Progenitor cell of endocrine pancreas (in vitro differentiated cells): ENCODE results near the gene VPS45. TPM values are rescaled to one million over a fixed set of nuclear protein-coding genes. Genes with fewer than 3 reads are reported as not detected.

ENCODE experiments used
- DNase-seq: peaks from one replicate; pipeline ENCODE4 v3.0.0; 2021; ENCODE audit warnings: low spot score; ENCODE audit not compliant: unreplicated experiment
- H3K27ac Mint-ChIP-seq: 2 replicates; pipeline ENCODE4 v1.8.0; 2021; ENCODE audit warnings: mild to moderate bottlenecking, moderate library complexity, mixed read lengths
- H3K27me3 Mint-ChIP-seq: 2 replicates; pipeline ENCODE4 v1.8.0; 2021; ENCODE audit warnings: mixed read lengths
- H3K36me3 Mint-ChIP-seq: 2 replicates; pipeline ENCODE4 v1.8.0; 2022; ENCODE audit warnings: mixed read lengths; ENCODE audit not compliant: insufficient read depth
- H3K4me1 Mint-ChIP-seq: 2 replicates; pipeline ENCODE4 v1.8.0; 2021; ENCODE audit warnings: low read depth, mixed read lengths
- H3K4me3 Mint-ChIP-seq: 2 replicates; pipeline ENCODE4 v1.8.0; 2021; ENCODE audit warnings: low read depth, mild to moderate bottlenecking, moderate library complexity, mixed read lengths
- H3K9me3 Mint-ChIP-seq: 2 replicates; pipeline ENCODE4 v1.8.0; 2021; ENCODE audit warnings: low read depth, mixed read lengths
- total RNA-seq: library from RNA; stranded (reverse); gene quantifications from 2 replicates; pipeline ENCODE4 v1.2.1, GENCODE V29; 2021
- TF ChIP-seq, protein P1 (sequence below): fragments of 200-600 bp; sonication (generic); IDR thresholded peaks from one replicate; pipeline ENCODE4 v1.5.0; 2021; ENCODE audit warnings: antibody characterized with exemption, mild to moderate bottlenecking; ENCODE audit not compliant: unreplicated experiment

The VPS45 gene
- total RNA-seq, 1 donor from 2014 or later = 53.0 TPM

DNA sequence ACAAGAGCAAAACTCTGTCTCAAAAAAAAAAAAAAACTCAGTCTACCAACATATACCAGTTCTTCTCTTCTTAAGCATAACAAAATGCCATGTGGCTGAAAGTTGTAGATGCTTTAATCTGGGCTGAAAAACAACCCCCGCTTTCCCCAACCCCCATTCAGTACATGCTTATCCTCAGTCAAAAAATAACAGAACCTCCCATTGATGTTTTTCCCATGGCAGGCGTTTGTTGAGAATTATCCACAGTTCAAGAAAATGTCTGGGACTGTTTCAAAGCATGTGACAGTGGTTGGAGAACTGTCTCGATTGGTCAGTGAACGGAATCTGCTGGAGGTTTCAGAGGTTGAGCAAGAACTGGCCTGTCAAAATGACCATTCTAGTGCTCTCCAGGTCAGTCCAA is 14.9 kb downstream of the VPS45 start:
- no peaks in the 10 kb centered on the region for H3K9me3 Mint-ChIP-seq
- no peak overlapping the region for H3K27ac Mint-ChIP-seq
- no peak for DNase-seq
- no peak overlapping the region for H3K4me3 Mint-ChIP-seq
- H3K36me3 Mint-ChIP-seq = peaks cover 18% of the 10 kb centered on the region
- TF ChIP-seq, protein P1, sequence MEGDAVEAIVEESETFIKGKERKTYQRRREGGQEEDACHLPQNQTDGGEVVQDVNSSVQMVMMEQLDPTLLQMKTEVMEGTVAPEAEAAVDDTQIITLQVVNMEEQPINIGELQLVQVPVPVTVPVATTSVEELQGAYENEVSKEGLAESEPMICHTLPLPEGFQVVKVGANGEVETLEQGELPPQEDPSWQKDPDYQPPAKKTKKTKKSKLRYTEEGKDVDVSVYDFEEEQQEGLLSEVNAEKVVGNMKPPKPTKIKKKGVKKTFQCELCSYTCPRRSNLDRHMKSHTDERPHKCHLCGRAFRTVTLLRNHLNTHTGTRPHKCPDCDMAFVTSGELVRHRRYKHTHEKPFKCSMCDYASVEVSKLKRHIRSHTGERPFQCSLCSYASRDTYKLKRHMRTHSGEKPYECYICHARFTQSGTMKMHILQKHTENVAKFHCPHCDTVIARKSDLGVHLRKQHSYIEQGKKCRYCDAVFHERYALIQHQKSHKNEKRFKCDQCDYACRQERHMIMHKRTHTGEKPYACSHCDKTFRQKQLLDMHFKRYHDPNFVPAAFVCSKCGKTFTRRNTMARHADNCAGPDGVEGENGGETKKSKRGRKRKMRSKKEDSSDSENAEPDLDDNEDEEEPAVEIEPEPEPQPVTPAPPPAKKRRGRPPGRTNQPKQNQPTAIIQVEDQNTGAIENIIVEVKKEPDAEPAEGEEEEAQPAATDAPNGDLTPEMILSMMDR = no peak
- no peaks in the 10 kb centered on the region for H3K27me3 Mint-ChIP-seq
- no peaks in the 10 kb centered on the region for H3K4me1 Mint-ChIP-seq

DNA sequence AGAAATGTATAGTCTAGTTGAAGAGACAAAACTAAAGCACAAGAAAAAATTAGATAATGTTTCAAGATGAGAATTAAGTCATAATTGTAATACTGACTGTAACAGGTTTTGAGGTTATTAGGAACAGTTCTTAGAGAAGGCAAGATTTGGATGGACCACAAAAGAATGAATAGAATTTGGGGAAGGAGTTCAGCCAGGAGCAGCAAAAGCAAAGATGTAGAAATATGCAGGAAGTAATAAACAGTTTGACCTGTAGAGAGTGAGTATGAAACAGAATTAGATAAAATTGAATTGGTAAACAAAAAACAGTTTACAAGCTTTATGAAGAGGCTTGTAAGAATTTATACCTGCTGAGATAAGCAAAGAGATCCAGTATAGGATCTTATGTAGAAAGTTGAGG is 16.3 kb downstream of the VPS45 start:
- Mint-ChIP-seq H3K27me3 (no peaks in the 10 kb centered on the region), H3K9me3 (no peaks in the 10 kb centered on the region), H3K4me1 (no peaks in the 10 kb centered on the region), H3K36me3 (peaks cover 16% of the 10 kb centered on the region), H3K27ac (no peak overlapping the region), H3K4me3 (no peak overlapping the region)
- TF ChIP-seq, protein P1 = no peak
- no peak for DNase-seq

DNA sequence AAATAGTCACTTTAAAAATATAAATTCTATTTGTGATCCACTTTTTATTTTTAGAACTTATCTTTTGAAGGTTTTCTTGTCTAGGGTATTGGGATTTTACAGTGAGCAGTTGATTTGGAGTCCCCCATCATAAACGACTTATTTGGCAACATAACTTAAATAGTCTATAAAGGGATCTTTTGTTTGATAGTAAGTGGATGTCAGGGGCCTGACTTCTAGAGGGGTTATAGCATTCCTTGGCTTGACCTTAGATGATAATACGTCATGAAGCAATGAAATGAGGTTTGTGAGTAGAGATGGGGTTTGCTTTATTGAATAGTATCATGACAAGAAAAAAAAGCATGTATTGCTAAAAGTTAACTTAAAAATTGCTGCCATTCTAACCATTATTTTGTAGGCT is 17.8 kb downstream of the VPS45 start:
- Mint-ChIP-seq H3K4me3 (no peak overlapping the region), H3K36me3 (peaks cover 11% of the 10 kb centered on the region), H3K9me3 (no peaks in the 10 kb centered on the region), H3K27ac (no peak overlapping the region), H3K4me1 (no peaks in the 10 kb centered on the region), H3K27me3 (no peaks in the 10 kb centered on the region)
- TF ChIP-seq, protein P1 = no peak
- no peak for DNase-seq

DNA sequence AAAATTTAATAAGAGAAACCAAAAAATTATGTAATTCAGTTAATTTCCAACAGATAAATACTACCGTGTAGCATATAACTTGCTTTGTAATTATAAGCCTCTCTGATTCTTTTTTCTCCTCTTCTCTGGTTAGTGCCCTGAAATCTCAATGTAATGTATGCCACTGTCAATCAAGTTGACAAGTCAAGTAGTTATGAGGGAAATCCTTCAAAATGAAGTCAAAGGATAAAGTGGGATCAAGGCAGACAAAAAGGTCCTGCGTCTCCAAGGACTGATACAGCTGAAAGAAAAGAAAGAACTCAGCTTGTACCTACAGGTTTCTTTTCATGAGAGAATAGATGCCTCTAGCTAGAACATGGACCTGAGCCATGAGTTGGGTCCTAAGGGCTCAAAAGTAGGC is 19.8 kb downstream of the VPS45 start:
- H3K9me3 Mint-ChIP-seq = no peaks in the 10 kb centered on the region
- H3K36me3 Mint-ChIP-seq = peaks cover 11% of the 10 kb centered on the region
- TF ChIP-seq, protein P1 = no peak
- H3K4me3 Mint-ChIP-seq = no peak overlapping the region
- peaks cover 2% of the 10 kb centered on the region for H3K4me1 Mint-ChIP-seq
- no peaks in the 10 kb centered on the region for H3K27me3 Mint-ChIP-seq
- no peak overlapping the region for H3K27ac Mint-ChIP-seq
- no peak for DNase-seq

DNA sequence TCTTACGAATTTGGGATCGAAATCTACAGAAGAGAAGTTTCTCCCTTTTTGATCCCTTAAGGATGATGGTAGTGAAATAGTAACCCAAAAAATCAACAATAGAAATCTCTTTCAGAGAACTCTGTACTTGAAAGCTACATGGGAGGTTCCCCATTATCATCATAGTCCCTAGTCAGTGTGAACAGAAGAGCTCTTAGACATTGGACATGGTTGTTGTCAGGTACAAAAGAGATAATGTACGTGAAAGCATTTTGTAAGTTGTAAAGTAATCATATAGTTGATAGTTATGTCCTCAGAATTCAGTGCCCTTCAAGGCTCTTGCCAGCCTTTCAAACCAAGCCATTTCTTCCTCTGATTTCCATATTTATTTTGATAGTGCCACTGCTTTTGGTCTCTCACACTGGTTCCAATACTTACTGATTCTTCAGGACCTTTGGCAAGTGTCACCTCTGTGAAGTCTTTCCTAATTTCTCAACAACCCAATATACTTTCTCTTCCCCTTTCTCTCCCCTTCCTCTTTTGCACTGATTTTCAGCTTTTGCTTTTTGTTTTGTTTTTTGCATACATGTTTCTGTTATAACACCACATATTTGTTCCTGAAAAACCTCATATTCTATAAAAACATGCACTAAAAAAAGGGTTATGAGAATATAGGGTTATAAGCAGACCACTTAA is 22.4 kb downstream of the VPS45 start:
- peaks cover 7% of the 10 kb centered on the region for H3K36me3 Mint-ChIP-seq
- no peaks in the 10 kb centered on the region for H3K27me3 Mint-ChIP-seq
- peaks cover 2% of the 10 kb centered on the region for H3K4me1 Mint-ChIP-seq
- DNase-seq = no peak
- no peak overlapping the region for H3K27ac Mint-ChIP-seq
- TF ChIP-seq, protein P1 = no peak
- no peaks in the 10 kb centered on the region for H3K9me3 Mint-ChIP-seq
- no peak overlapping the region for H3K4me3 Mint-ChIP-seq
